ENCODE measurements around the gene HOXB1.

- TF ChIP-seq POLR2A (IDR thresholded peaks at IDR 0.05; ENCODE audit: low read depth, low read length), result no peak
- TF ChIP-seq POLR2AphosphoS5 (IDR thresholded peaks at IDR 0.05; ENCODE audit: low read depth, low read length), result no peak
- TF ChIP-seq TAF1 (IDR thresholded peaks at IDR 0.05; ENCODE audit: borderline replicate concordance, low read depth, low read length), result no peak
Observed at GRCh38 chr17:48546137-48546923, 15.5 kb upstream of the HOXB1 start.

All from GM12892 (cell line).